HEK293 (cell line): ENCODE data around the gene KRT20.

Experiments used
- CTCF ChIA-PET: fragments of 350-600 bp; formaldehyde crosslinking; extraction: SDS; loops from one replicate; lab custom pipeline; 2021; ENCODE audit warnings: antibody characterized with exemption; lab: Yijun Ruan, JAX
- POLR2A ChIA-PET: fragments of 300-600 bp; formaldehyde crosslinking; extraction: SDS; loops from one replicate; lab custom pipeline; 2020; ENCODE audit warnings: antibody characterized with exemption, inconsistent platforms; lab: Yijun Ruan, JAX
- H3K27ac ChIP-seq: fragments of 200-500 bp; sonication (Bioruptor generic); 2 replicates; pipeline ENCODE4 v1.5.1; 2014; ENCODE audit warnings: low read depth, low read length, control low read depth, inconsistent platforms; ENCODE audit errors: extremely low read depth
- H3K36me3 ChIP-seq, 2 experiments: fragments of 200-500 bp in 1 of 2; sonication (Bioruptor generic) in 1 of 2; 1 replicate in 1 of 2; 2 replicates in 1 of 2; pipeline ENCODE4 v1.5.1; 2014 to 2017; ENCODE audit warnings: inconsistent platforms in 2 of 2, low read length in 2 of 2; ENCODE audit not compliant: control insufficient read depth in 2 of 2, insufficient read depth in 1 of 2
- H3K4me1 ChIP-seq: fragments of 200-500 bp; sonication (Bioruptor generic); 2 replicates; pipeline ENCODE4 v1.5.1; 2014; ENCODE audit warnings: mild to moderate bottlenecking, low read length, inconsistent platforms; ENCODE audit not compliant: control insufficient read depth, insufficient read depth
- H3K4me3 ChIP-seq: 2 replicates; pipeline ENCODE4 v1.5.1; 2011; ENCODE audit warnings: low read depth, mild to moderate bottlenecking, control low read depth, low read length, moderate library complexity
- H3K9me3 ChIP-seq: fragments of 200-500 bp; sonication (Bioruptor generic); 2 replicates; pipeline ENCODE4 v1.5.1; 2014; ENCODE audit warnings: low read depth, low read length, inconsistent platforms; ENCODE audit not compliant: control insufficient read depth, insufficient read depth
- HIC1 ChIP-seq: fragments of 450-650 bp; formaldehyde crosslinking; IDR thresholded peaks from 2 replicates; pipeline ENCODE4 v1.5.1; 2016; ENCODE audit warnings: missing biosample characterization, missing genetic modification characterization
- KLF10 ChIP-seq: fragments of 450-650 bp; IDR thresholded peaks from 2 replicates; pipeline ENCODE4 v1.5.1; 2018; ENCODE audit warnings: missing biosample characterization, mild to moderate bottlenecking, missing genetic modification characterization
- KLF16 ChIP-seq: fragments of 450-650 bp; formaldehyde crosslinking; IDR thresholded peaks from 2 replicates; pipeline ENCODE4 v1.5.1; 2017; ENCODE audit warnings: missing biosample characterization, missing genetic modification characterization
- YY2 ChIP-seq: fragments of 450-650 bp; formaldehyde crosslinking; IDR thresholded peaks from 2 replicates; pipeline ENCODE4 v1.5.1; 2016; ENCODE audit warnings: missing biosample characterization, missing genetic modification characterization
- ZBTB21 ChIP-seq: fragments of 450-650 bp; formaldehyde crosslinking; IDR thresholded peaks from 2 replicates; pipeline ENCODE4 v1.5.1; 2017; ENCODE audit warnings: missing biosample characterization, missing genetic modification characterization
- ZEB2 ChIP-seq: fragments of 450-650 bp; formaldehyde crosslinking; IDR thresholded peaks from 2 replicates; pipeline ENCODE4 v1.5.1; 2016; ENCODE audit warnings: missing biosample characterization, missing genetic modification characterization
- ZFP37 ChIP-seq: fragments of 450-650 bp; formaldehyde crosslinking; IDR thresholded peaks from 2 replicates; pipeline ENCODE4 v1.5.1; 2016; ENCODE audit warnings: missing biosample characterization, missing genetic modification characterization
- ZNF114 ChIP-seq: fragments of 450-650 bp; formaldehyde crosslinking; IDR thresholded peaks from 2 replicates; pipeline ENCODE4 v1.5.0; 2017; ENCODE audit warnings: missing biosample characterization, missing genetic modification characterization
- ZNF324 ChIP-seq: fragments of 450-650 bp; formaldehyde crosslinking; IDR thresholded peaks from 2 replicates; pipeline ENCODE4 v1.5.1; 2016; ENCODE audit warnings: missing biosample characterization, missing genetic modification characterization
- ZNF350 ChIP-seq: fragments of 450-650 bp; formaldehyde crosslinking; IDR thresholded peaks from 2 replicates; pipeline ENCODE4 v1.5.0; 2017; ENCODE audit warnings: missing biosample characterization, mild to moderate bottlenecking, missing genetic modification characterization
- ZNF404 ChIP-seq: fragments of 450-650 bp; formaldehyde crosslinking; IDR thresholded peaks from 2 replicates; pipeline ENCODE4 v1.5.1; 2017; ENCODE audit warnings: missing biosample characterization, missing genetic modification characterization
- ZNF473 ChIP-seq: fragments of 450-650 bp; formaldehyde crosslinking; IDR thresholded peaks from 2 replicates; pipeline ENCODE4 v1.5.1; 2017; ENCODE audit warnings: missing biosample characterization, missing genetic modification characterization
- ZNF596 ChIP-seq: fragments of 450-650 bp; IDR thresholded peaks from 2 replicates; pipeline ENCODE4 v1.5.0; 2018; ENCODE audit warnings: missing biosample characterization, mild to moderate bottlenecking, missing genetic modification characterization, moderate library complexity
- ZNF660 ChIP-seq: fragments of 450-650 bp; IDR thresholded peaks from 2 replicates; pipeline ENCODE4 v1.5.1; 2018; ENCODE audit warnings: missing biosample characterization, mild to moderate bottlenecking, missing genetic modification characterization
- ZNF670 ChIP-seq: fragments of 450-650 bp; formaldehyde crosslinking; IDR thresholded peaks from 2 replicates; pipeline ENCODE4 v1.5.1; 2016; ENCODE audit warnings: missing biosample characterization, missing genetic modification characterization, low read depth
- ZNF785 ChIP-seq: fragments of 450-650 bp; formaldehyde crosslinking; IDR thresholded peaks from 2 replicates; pipeline ENCODE4 v1.5.1; 2016; ENCODE audit warnings: missing biosample characterization, missing genetic modification characterization
- ZNF843 ChIP-seq: fragments of 450-650 bp; formaldehyde crosslinking; IDR thresholded peaks from 2 replicates; pipeline ENCODE4 v1.5.1; 2016; ENCODE audit warnings: missing biosample characterization, missing genetic modification characterization
- TF ChIP-seq, protein P1 (sequence below): fragments of 450-650 bp; formaldehyde crosslinking; IDR thresholded peaks from 2 replicates; pipeline ENCODE4 v1.5.1; 2017; ENCODE audit warnings: missing biosample characterization, missing genetic modification characterization
- TF ChIP-seq, protein P2 (sequence below): fragments of 450-650 bp; formaldehyde crosslinking; IDR thresholded peaks from 2 replicates; pipeline ENCODE4 v1.5.1; 2016; ENCODE audit warnings: missing biosample characterization, missing genetic modification characterization
- TF ChIP-seq, protein P3 (sequence below): fragments of 450-650 bp; formaldehyde crosslinking; IDR thresholded peaks from 2 replicates; pipeline ENCODE4 v1.5.1; 2016; ENCODE audit warnings: missing biosample characterization, missing genetic modification characterization
- TF ChIP-seq, protein P4 (sequence below): fragments of 450-650 bp; formaldehyde crosslinking; IDR thresholded peaks from 2 replicates; pipeline ENCODE4 v1.5.1; 2016; ENCODE audit warnings: missing biosample characterization, missing genetic modification characterization
- TF ChIP-seq, protein P5 (sequence below): fragments of 450-650 bp; IDR thresholded peaks from 2 replicates; pipeline ENCODE4 v1.5.1; 2018; ENCODE audit warnings: missing biosample characterization, missing genetic modification characterization

Gene KRT20

DNA sequence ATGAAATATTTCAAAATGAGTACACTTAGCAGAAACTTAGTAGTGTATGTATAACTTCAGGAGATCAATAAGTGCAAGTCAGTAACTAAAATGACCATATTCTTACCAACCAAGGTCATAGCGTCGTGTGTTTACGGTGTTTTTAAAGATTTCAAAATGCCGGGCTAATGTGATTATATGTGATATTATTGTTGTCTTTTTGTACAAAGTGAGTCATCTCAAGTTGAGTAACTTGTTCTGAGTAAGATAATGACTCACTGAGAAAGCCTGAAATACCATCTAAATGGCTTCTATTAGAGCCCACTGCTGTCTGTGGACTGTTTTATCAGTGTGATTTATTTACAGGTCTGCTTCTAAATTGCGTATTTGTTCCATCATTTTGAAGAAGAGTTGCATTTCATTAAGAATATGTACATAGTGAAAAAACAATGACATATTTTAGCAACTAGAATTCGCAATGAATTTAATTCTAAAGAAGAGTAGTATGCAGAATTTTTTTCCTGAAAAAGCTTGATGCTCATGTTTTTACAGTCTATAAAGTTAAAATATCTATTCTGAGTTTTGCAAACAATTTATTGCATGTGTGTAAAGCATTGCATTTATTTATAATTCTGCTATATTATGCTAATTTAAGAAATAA, 30.7 kb downstream of the KRT20 start (continued):
- TF ChIP-seq ZNF324 (0 out of 2 replicates have a peak, but pooled peaks have one; percentile 53), ZNF670 (tag by site-specific recombination) (no peak), ZBTB21 (tag by site-specific recombination) (peak; percentile 62; the same call in 1 of the 2 replicates), ZNF350 (tag by site-specific recombination) (no peak), KLF16 (no peak), ZNF114 (tag by site-specific recombination) (no peak), ZFP37 (tag by site-specific recombination) (no peak), ZNF404 (tag by site-specific recombination) (no peak), ZNF660 (tag by site-specific recombination) (peak; percentile 80), ZEB2 (tag by site-specific recombination) (peak; percentile 90), YY2 (tag by site-specific recombination) (peak; percentile 57; the same call in 1 of the 2 replicates), ZNF843 (tag by site-specific recombination) (0 out of 2 replicates have a peak, but pooled peaks have one; percentile 27)
- TF ChIP-seq, protein P1, sequence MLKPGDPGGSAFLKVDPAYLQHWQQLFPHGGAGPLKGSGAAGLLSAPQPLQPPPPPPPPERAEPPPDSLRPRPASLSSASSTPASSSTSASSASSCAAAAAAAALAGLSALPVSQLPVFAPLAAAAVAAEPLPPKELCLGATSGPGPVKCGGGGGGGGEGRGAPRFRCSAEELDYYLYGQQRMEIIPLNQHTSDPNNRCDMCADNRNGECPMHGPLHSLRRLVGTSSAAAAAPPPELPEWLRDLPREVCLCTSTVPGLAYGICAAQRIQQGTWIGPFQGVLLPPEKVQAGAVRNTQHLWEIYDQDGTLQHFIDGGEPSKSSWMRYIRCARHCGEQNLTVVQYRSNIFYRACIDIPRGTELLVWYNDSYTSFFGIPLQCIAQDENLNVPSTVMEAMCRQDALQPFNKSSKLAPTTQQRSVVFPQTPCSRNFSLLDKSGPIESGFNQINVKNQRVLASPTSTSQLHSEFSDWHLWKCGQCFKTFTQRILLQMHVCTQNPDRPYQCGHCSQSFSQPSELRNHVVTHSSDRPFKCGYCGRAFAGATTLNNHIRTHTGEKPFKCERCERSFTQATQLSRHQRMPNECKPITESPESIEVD (tag by site-specific recombination) = peak; percentile 88
- TF ChIP-seq, protein P2, sequence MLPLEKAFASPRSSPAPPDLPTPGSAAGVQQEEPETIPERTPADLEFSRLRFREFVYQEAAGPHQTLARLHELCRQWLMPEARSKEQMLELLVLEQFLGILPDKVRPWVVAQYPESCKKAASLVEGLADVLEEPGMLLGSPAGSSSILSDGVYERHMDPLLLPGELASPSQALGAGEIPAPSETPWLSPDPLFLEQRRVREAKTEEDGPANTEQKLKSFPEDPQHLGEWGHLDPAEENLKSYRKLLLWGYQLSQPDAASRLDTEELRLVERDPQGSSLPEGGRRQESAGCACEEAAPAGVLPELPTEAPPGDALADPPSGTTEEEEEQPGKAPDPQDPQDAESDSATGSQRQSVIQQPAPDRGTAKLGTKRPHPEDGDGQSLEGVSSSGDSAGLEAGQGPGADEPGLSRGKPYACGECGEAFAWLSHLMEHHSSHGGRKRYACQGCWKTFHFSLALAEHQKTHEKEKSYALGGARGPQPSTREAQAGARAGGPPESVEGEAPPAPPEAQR (tag by site-specific recombination) = no peak
- TF ChIP-seq, protein P3, sequence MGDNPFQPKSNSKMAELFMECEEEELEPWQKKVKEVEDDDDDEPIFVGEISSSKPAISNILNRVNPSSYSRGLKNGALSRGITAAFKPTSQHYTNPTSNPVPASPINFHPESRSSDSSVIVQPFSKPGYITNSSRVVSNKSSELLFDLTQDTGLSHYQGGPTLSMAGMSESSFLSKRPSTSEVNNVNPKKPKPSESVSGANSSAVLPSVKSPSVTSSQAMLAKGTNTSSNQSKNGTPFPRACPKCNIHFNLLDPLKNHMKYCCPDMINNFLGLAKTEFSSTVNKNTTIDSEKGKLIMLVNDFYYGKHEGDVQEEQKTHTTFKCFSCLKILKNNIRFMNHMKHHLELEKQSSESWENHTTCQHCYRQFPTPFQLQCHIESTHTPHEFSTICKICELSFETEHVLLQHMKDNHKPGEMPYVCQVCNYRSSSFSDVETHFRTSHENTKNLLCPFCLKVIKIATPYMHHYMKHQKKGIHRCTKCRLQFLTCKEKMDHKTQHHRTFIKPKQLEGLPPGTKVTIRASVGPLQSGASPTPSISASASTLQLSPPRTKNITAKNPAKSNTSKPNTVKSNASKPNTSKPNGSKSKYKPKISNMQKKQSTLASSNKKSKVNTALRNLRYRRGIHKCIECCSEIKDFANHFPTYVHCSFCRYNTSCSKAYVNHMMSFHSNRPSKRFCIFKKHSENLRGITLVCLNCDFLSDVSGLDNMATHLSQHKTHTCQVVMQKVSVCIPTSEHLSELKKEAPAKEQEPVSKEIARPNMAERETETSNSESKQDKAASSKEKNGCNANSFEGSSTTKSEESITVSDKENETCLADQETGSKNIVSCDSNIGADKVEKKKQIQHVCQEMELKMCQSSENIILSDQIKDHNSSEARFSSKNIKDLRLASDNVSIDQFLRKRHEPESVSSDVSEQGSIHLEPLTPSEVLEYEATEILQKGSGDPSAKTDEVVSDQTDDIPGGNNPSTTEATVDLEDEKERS = 0 out of 2 replicates have a peak, but pooled peaks have one; percentile 28
- TF ChIP-seq, protein P4, sequence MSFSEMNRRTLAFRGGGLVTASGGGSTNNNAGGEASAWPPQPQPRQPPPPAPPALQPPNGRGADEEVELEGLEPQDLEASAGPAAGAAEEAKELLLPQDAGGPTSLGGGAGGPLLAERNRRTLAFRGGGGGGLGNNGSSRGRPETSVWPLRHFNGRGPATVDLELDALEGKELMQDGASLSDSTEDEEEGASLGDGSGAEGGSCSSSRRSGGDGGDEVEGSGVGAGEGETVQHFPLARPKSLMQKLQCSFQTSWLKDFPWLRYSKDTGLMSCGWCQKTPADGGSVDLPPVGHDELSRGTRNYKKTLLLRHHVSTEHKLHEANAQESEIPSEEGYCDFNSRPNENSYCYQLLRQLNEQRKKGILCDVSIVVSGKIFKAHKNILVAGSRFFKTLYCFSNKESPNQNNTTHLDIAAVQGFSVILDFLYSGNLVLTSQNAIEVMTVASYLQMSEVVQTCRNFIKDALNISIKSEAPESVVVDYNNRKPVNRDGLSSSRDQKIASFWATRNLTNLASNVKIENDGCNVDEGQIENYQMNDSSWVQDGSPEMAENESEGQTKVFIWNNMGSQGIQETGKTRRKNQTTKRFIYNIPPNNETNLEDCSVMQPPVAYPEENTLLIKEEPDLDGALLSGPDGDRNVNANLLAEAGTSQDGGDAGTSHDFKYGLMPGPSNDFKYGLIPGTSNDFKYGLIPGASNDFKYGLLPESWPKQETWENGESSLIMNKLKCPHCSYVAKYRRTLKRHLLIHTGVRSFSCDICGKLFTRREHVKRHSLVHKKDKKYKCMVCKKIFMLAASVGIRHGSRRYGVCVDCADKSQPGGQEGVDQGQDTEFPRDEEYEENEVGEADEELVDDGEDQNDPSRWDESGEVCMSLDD = no peak
- TF ChIP-seq, all 188 proteins: peak for 32

- Histone ChIP-seq H3K9me3 (no peaks in the 10 kb centered on the region), H3K4me1 (peaks cover 3% of the 10 kb centered on the region), H3K27ac (no peak overlapping the region), H3K36me3 (no peaks in the 10 kb centered on the region), H3K4me3 (no peak overlapping the region)
- CTCF ChIA-PET = interaction anchor here (0.6 to 2.1 kb wide), 3 partner anchors 376 to 811 kb away, joined by 3 to 10 read pairs (median 8); no protein-coding TSS in a partner anchor
- POLR2A ChIA-PET = no interaction called here
- TF ChIP-seq, protein P5, sequence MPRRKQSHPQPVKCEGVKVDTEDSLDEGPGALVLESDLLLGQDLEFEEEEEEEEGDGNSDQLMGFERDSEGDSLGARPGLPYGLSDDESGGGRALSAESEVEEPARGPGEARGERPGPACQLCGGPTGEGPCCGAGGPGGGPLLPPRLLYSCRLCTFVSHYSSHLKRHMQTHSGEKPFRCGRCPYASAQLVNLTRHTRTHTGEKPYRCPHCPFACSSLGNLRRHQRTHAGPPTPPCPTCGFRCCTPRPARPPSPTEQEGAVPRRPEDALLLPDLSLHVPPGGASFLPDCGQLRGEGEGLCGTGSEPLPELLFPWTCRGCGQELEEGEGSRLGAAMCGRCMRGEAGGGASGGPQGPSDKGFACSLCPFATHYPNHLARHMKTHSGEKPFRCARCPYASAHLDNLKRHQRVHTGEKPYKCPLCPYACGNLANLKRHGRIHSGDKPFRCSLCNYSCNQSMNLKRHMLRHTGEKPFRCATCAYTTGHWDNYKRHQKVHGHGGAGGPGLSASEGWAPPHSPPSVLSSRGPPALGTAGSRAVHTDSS (tag by site-specific recombination) = no peak
- TF ChIP-seq ZNF596 (tag by site-specific recombination) = no peak
- TF ChIP-seq, protein P2 (tag by site-specific recombination) = no peak
- no peak for TF ChIP-seq HIC1 (tag by site-specific recombination)
- TF ChIP-seq ZNF473 = no peak
- TF ChIP-seq KLF10 (tag by site-specific recombination) = no peak
- no peak for TF ChIP-seq ZNF785 (tag by site-specific recombination)
Observed at GRCh38 chr17:40852364-40852763, 32.7 kb downstream of the KRT20 start.
